Caco-2 (cell line): ENCODE data around the gene KRTAP5-2. TPM values are rescaled to one million over a fixed set of nuclear protein-coding genes. Genes with fewer than 3 reads are reported as not detected.

ENCODE experiments used
- BruUV-seq: library from RNA; stranded (reverse); fragments of 400-500 nt; replicated peaks from 2 replicates; lab custom pipeline; 2021; lab: Mats Ljungman, UMichigan
- CTCF ChIA-PET: fragments of 300-600 bp; sonication (Branson Sonifier 250); formaldehyde crosslinking; loops from one replicate; lab custom pipeline; 2022; ENCODE audit warnings: antibody characterized with exemption; lab: Charles Lee
- POLR2A ChIA-PET: fragments of 300-600 bp; sonication (Branson Sonifier 250); formaldehyde crosslinking; loops from one replicate; lab custom pipeline; 2022; ENCODE audit warnings: antibody characterized with exemption; lab: Charles Lee
- DNase-seq, 2 experiments: peaks; one replicate each; pipeline versions ENCODE4 v3.0.0 to v3.0.0-alpha.2; 2020 to 2022
- H3K27me3 ChIP-seq: replicated peaks from 2 replicates; pipeline ENCODE4 v1.6.0; 2011; ENCODE audit warnings: low read length; ENCODE audit not compliant: control insufficient read depth, insufficient read depth
- H3K36me3 ChIP-seq: 2 replicates; pipeline ENCODE4 v1.5.1; 2011; ENCODE audit warnings: low read length; ENCODE audit not compliant: control insufficient read depth, insufficient read depth
- H3K4me1 ChIP-seq: fragments of 250-450 bp; sonication (Bioruptor Pico); 2 replicates; pipeline ENCODE4 v1.5.1; 2020; ENCODE audit warnings: mild to moderate bottlenecking
- H3K4me3 ChIP-seq: 2 replicates; pipeline ENCODE4 v1.5.1; 2011; ENCODE audit warnings: low read depth, mild to moderate bottlenecking, control low read depth, low read length
- H3K9me3 ChIP-seq: fragments of 250-450 bp; sonication (Bioruptor Pico); 2 replicates; pipeline ENCODE4 v1.5.1; 2020; ENCODE audit warnings: mild to moderate bottlenecking, moderate library complexity
- H3K27ac Mint-ChIP-seq: one replicate; pipeline ENCODE4 v1.8.0; 2022; ENCODE audit warnings: mixed read lengths; ENCODE audit not compliant: unreplicated experiment
- H3K27me3 Mint-ChIP-seq: one replicate; pipeline ENCODE4 v1.8.0; 2022; ENCODE audit warnings: mixed read lengths; ENCODE audit not compliant: insufficient read depth, unreplicated experiment
- H3K36me3 Mint-ChIP-seq: one replicate; pipeline ENCODE4 v1.8.0; 2022; ENCODE audit warnings: mild to moderate bottlenecking, mixed read lengths; ENCODE audit not compliant: insufficient read depth, unreplicated experiment
- H3K4me1 Mint-ChIP-seq: one replicate; pipeline ENCODE4 v1.8.0; 2022; ENCODE audit warnings: low read depth, mixed read lengths; ENCODE audit not compliant: unreplicated experiment
- H3K4me3 Mint-ChIP-seq: one replicate; pipeline ENCODE4 v1.8.0; 2022; ENCODE audit warnings: mild to moderate bottlenecking, moderate library complexity, mixed read lengths; ENCODE audit not compliant: unreplicated experiment
- H3K9me3 Mint-ChIP-seq: one replicate; pipeline ENCODE4 v1.8.0; 2022; ENCODE audit warnings: mixed read lengths; ENCODE audit not compliant: unreplicated experiment
- intact Hi-C: fragments of 100-400 bp; cut with micrococcal nuclease; formaldehyde crosslinking; loops from one replicate; pipeline ENCODE4 v1.10.0; 2022; ENCODE audit not compliant: unreplicated experiment
- total RNA-seq: library from RNA; stranded (reverse); gene quantifications from 2 replicates; pipeline ENCODE4 v1.2.3, GENCODE V29; 2022
- TF ChIP-seq, protein P1 (sequence below), 2 experiments: fragments of 200-600 bp in 1 of 2; IDR thresholded peaks; 1 replicate in 1 of 2; 2 replicates in 1 of 2; pipeline versions ENCODE4 v1.5.1 to v1.8.0; 2011 to 2022; ENCODE audit warnings: antibody characterized with exemption in 1 of 2, control low read depth in 1 of 2, inconsistent platforms in 1 of 2, low read depth in 1 of 2, low read length in 1 of 2, mild to moderate bottlenecking in 1 of 2, moderate library complexity in 1 of 2; ENCODE audit not compliant: insufficient read depth in 1 of 2, severe bottlenecking in 1 of 2, unreplicated experiment in 1 of 2

The KRTAP5-2 gene
- total RNA-seq, 1 experiment from 2014 or later: not detected

DNA sequence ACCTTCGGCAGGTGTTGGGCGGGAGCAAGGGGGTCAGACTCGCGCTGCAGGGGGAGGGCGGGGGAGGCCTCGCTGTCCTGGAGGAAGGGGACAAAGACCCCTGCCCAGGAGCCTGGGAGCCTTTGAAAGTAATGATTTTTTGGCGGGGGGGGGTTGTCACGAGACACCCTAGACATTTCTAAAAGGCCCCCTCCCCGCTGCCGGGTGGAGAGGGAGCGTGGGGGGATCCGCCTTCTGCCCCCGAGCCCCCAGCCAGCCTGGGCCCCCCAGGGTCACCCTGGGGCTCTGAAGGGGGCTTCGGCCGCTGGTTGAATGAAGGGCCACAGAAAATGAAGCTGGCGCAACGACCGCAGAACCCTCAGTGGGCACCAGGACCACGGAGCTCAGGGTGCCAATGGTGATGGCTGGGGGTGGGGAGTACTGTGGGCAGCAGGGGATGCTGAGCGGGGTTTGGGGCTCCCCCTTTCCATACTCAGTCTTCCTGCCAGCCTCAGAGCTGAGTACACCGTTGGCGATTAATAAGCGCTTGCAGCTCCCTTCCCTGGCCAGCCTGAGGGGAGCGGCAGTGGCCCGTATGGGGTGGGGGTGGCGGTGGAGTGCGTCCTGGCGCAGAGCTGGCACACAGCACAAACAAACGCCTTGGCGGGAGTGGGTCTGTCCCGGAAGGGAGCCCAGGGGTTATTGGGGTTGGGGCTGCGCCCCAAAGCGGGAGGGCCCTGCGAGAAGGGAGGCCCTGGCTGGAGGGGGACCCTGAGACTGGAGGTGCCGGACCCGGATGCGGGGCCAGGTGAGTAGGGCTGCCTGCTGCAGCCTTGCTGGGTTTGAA is 24.8 kb downstream of the KRTAP5-2 start:
- Histone ChIP-seq H3K9me3 (peaks cover 7% of the 10 kb centered on the region; the same call in 1 of the 2 replicates), H3K4me1 (peaks cover 14% of the 10 kb centered on the region; the same call in 1 of the 2 replicates), H3K36me3 (no peaks in the 10 kb centered on the region), H3K4me3 (peak overlapping the region; percentile 57), H3K27me3 (peaks cover 2% of the 10 kb centered on the region)
- Mint-ChIP-seq H3K27ac (no peak overlapping the region), H3K4me3 (peak overlapping the region; percentile 70), H3K4me1 (peaks cover 6% of the 10 kb centered on the region), H3K9me3 (peaks cover 5% of the 10 kb centered on the region), H3K36me3 (no peaks in the 10 kb centered on the region), H3K27me3 (no peaks in the 10 kb centered on the region)
- intact Hi-C loops: loop anchor here (5.0 kb wide), 1 partner anchor 461 kb away; no protein-coding TSS in a partner anchor
- TF ChIP-seq, protein P1, sequence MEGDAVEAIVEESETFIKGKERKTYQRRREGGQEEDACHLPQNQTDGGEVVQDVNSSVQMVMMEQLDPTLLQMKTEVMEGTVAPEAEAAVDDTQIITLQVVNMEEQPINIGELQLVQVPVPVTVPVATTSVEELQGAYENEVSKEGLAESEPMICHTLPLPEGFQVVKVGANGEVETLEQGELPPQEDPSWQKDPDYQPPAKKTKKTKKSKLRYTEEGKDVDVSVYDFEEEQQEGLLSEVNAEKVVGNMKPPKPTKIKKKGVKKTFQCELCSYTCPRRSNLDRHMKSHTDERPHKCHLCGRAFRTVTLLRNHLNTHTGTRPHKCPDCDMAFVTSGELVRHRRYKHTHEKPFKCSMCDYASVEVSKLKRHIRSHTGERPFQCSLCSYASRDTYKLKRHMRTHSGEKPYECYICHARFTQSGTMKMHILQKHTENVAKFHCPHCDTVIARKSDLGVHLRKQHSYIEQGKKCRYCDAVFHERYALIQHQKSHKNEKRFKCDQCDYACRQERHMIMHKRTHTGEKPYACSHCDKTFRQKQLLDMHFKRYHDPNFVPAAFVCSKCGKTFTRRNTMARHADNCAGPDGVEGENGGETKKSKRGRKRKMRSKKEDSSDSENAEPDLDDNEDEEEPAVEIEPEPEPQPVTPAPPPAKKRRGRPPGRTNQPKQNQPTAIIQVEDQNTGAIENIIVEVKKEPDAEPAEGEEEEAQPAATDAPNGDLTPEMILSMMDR (IDR thresholded peaks at IDR 0.05; ENCODE audit: insufficient read depth in 1 of 2, low read depth in 1 of 2, low read length in 1 of 2, severe bottlenecking in 1 of 2, unreplicated experiment in 1 of 2): no peak
- ChIA-PET CTCF (interaction anchor here (0.6 to 3.8 kb wide), 5 partner anchors 17 to 27 kb away, joined by 5 to 138 read pairs (median 21); no protein-coding TSS in a partner anchor), POLR2A (interaction anchor here (0.5 kb wide), 1 partner anchor 73 kb away, joined by 3 read pairs; no protein-coding TSS in a partner anchor)
- no peak for DNase-seq
- no TSS peak for BruUV-seq

DNA sequence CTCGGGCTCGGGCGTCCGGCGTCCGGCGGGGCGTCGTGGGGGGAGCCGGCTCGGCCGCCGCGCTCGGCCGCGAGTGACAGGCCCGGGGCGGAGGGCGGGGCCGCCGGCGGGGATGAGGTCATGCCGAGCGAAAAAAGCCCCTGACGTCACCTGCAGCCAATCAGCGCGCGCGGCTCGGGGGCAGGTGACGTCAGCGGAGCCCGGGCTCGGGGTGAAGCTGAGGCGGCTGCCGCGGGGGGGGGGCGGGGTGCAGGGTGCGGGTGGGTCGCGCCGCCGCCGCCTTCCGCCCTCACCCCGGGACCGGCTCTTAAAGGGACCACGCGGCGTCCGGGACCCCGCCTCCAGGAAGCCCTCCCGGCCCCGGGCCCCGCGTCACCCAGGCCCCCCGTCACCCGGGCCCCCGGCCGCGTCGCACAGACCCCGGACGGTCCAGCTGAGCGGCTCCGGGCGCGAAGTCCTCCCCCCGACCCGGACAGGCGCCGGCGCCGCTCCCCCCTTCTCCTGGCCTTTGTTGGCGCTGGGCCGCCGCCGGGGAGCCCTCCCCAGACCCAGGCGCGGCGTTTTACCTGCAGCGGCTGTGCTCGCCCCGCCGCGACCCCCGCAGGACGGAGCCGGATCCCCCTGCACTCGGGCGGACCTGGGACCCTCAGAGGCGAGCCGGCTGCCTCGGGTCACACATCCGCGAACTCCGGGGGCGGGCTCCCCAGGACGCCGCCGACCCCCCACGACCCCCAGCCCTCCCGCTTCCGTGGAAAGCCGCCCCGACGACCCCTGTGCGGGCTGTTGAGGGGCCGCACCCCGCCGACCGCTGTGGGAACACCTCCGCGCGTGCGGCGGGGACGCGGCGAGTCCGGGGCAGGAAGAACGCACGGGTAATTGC is 25.7 kb downstream of the KRTAP5-2 start, which contains the start of gene DUSP8:
DUSP8 (minus strand) TSS at position 75 of the 880 bp plus-strand sequence. CDS start 6,445 bp downstream, outside the sequence.
- no peak within 1 kb of the TSS for H3K27ac Mint-ChIP-seq
- ChIA-PET POLR2A (interaction anchor here (0.5 to 0.8 kb wide), 4 partner anchors 26 to 638 kb away, joined by 3 to 4 read pairs (median 4); no protein-coding TSS in a partner anchor), CTCF (interaction anchor here (0.6 to 3.8 kb wide), 2 partner anchors 26 to 78 kb away, joined by 4 to 138 read pairs; no protein-coding TSS in a partner anchor)
- H3K4me1 Mint-ChIP-seq: peaks cover 6% of the 10 kb centered on the region
- Histone ChIP-seq H3K4me1 (peaks cover 14% of the 10 kb centered on the region; the same call in 1 of the 2 replicates), H3K9me3 (no peaks in the 10 kb centered on the region; the same call in 1 of the 2 replicates), H3K27me3 (peaks cover 2% of the 10 kb centered on the region), H3K36me3 (no peaks in the 10 kb centered on the region), H3K4me3 (peak within 1 kb of the TSS; percentile 57)
- H3K36me3 Mint-ChIP-seq: no peaks in the 10 kb centered on the region
- TF ChIP-seq, protein P1 (IDR thresholded peaks at IDR 0.05; ENCODE audit: insufficient read depth in 1 of 2, low read depth in 1 of 2, low read length in 1 of 2, severe bottlenecking in 1 of 2, unreplicated experiment in 1 of 2): no peak
- DNase-seq: peak; percentile 86 to 93
- BruUV-seq: TSS peak; percentile 40
- no peaks in the 10 kb centered on the region for H3K9me3 Mint-ChIP-seq
- peak within 1 kb of the TSS; percentile 70 for H3K4me3 Mint-ChIP-seq
- intact Hi-C loops: loop anchor here (5.0 kb wide), 1 partner anchor 460 kb away; no protein-coding TSS in a partner anchor
- H3K27me3 Mint-ChIP-seq: no peaks in the 10 kb centered on the region
